ENCODE measurements around the gene HIP1R. TPM values are rescaled to one million over a fixed set of nuclear protein-coding genes. Genes with fewer than 3 reads are reported as not detected.
A peak's percentile ranks its signal among the peaks of the same experiment; 100 is the strongest.

HIP1R gene
- total and polyA plus RNA-seq, 2 of the 13 experiments (the other 11 are each of a cell fraction or from before 2014, with no cell fraction given) = 18.4 to 25.5 TPM

GRCh38 chr12:122820838-122821271 lies 14.4 kb upstream of the HIP1R start (continued):
- TF ChIP-seq GFI1 (CRISPR knock-in tag; IDR thresholded peaks at IDR 0.05; ENCODE audit: borderline replicate concordance) = no peak
- TF ChIP-seq TCF7L2 (IDR thresholded peaks at IDR 0.05; ENCODE audit: low read depth, low read length) = no peak
- TF ChIP-seq SYNCRIP (IDR thresholded peaks at IDR 0.05; ENCODE audit: insufficient read depth, low read depth, low read length) = no peak
- no peak for TF ChIP-seq RFX1 (IDR thresholded peaks at IDR 0.05)
- no peak for TF ChIP-seq TARDBP (CRISPR knock-in tag; IDR thresholded peaks at IDR 0.05)
- no peak for TF ChIP-seq ZNF772 (CRISPR knock-in tag; IDR thresholded peaks at IDR 0.05)
- TF ChIP-seq ZNF597 (CRISPR knock-in tag; IDR thresholded peaks at IDR 0.05) = no peak

- no peaks in the 10 kb centered on the region for H3K9me3 ChIP-seq (ENCODE audit: low read length)
- 20% methylated on average over 11 of the region's 11 CpGs for WGBS (ENCODE audit: low lambda C conversion rate)
- POLR2A ChIA-PET = no interaction called here
- no peaks in the 10 kb centered on the region for H3K79me2 ChIP-seq (ENCODE audit: insufficient read depth, low read length)
- CTCF ChIA-PET (ENCODE audit: low intra/inter-chr PET ratio, low total read pairs) = no interaction called here
- DNase-seq (ENCODE audit: low spot score) = no peak
- H4K20me1 ChIP-seq (ENCODE audit: insufficient read depth, low read length) = no peaks in the 10 kb centered on the region
- no peak for FAIRE-seq
- no peak overlapping the region for H3K27ac ChIP-seq (ENCODE audit: extremely low read length, insufficient read depth, low read length)
- H3K4me3 ChIP-seq (replicated peaks in 1 of 3; ENCODE audit: insufficient read depth in 1 of 3, low read depth in 2 of 3, low read length in 3 of 3) = no peak overlapping the region
- H3K36me3 ChIP-seq (replicated peaks in 1 of 2; ENCODE audit: control insufficient read depth in 1 of 2, insufficient read depth in 2 of 2, low read length in 2 of 2) = no peaks in the 10 kb centered on the region
- peaks cover 46% of the 10 kb centered on the region for H3K4me1 ChIP-seq (ENCODE audit: insufficient read depth, low read length)
- no TSS peak for BruUV-seq (replicated peaks)
- peaks cover 0 to 14% of the 10 kb centered on the region in 2 experiments; a peak in 2 of 5 replicates for H3K27me3 ChIP-seq (ENCODE audit: control insufficient read depth in 1 of 2, insufficient read depth in 2 of 2, low read length in 2 of 2)
- no peak for TF ChIP-seq LCORL (IDR thresholded peaks at IDR 0.05)
- TF ChIP-seq LCORL (CRISPR knock-in tag; IDR thresholded peaks at IDR 0.05) = no peak
- peak; percentile 18; the same call in 1 of the 2 replicates for TF ChIP-seq ZNF460 (CRISPR knock-in tag; IDR thresholded peaks at IDR 0.05; ENCODE audit: borderline replicate concordance)
- TF ChIP-seq MNT (IDR thresholded peaks at IDR 0.05) = peak; percentile 49
- TF ChIP-seq ZBTB33 (CRISPR knock-in tag; IDR thresholded peaks at IDR 0.05) = no peak
- TF ChIP-seq SAP130 (CRISPR knock-in tag; IDR thresholded peaks at IDR 0.05; ENCODE audit: low read depth) = no peak
- no peak for ATAC-seq
- peak overlapping the region; percentile 4; the same call in 1 of the 2 replicates for H3K4me2 ChIP-seq (ENCODE audit: low read depth, low read length)
- no peak overlapping the region for H2AFZ ChIP-seq (ENCODE audit: low read length)
- intact Hi-C loops (cut with micrococcal nuclease; ENCODE audit: unreplicated experiment) (no loop called here), in situ Hi-C loops (cut with HindIII; ENCODE audit: extremely low pct_ligation_motif_present, low pct_unique_long_range_greater_than_20kb) (no loop called here)
- H3K9ac ChIP-seq (ENCODE audit: insufficient read depth, low read depth, low read length) = no peak overlapping the region
These were observed 11.8 kb upstream of the HIP1R start for GRCh38 chr12:122823429-122823828.

Data from HepG2 (cell line).